Fibroblast of mammary gland (primary cell): ENCODE measurements around the gene CDKAL1.

Source experiments
- DNase-seq: peaks from one replicate; pipeline ENCODE4 v3.0.0-alpha.2; 2010; ENCODE audit warnings: low read depth
- H3K4me3 ChIP-seq: 2 replicates; pipeline ENCODE4 v1.5.1; 2011; ENCODE audit warnings: low read depth, mild to moderate bottlenecking, low read length, moderate library complexity; ENCODE audit not compliant: control insufficient read depth
- CTCF ChIP-seq: conservative IDR thresholded peaks from 2 replicates; pipeline ENCODE4 v1.5.1; 2011; ENCODE audit warnings: low read depth, low read length, inconsistent platforms; ENCODE audit not compliant: control insufficient read depth, insufficient read depth

The CDKAL1 gene

GRCh38 chr6:20933057-20933788 lies 399.0 kb downstream of the CDKAL1 start:
- DNase-seq = no peak
- TF ChIP-seq CTCF = no peak
- H3K4me3 ChIP-seq = no peak overlapping the region

DNA sequence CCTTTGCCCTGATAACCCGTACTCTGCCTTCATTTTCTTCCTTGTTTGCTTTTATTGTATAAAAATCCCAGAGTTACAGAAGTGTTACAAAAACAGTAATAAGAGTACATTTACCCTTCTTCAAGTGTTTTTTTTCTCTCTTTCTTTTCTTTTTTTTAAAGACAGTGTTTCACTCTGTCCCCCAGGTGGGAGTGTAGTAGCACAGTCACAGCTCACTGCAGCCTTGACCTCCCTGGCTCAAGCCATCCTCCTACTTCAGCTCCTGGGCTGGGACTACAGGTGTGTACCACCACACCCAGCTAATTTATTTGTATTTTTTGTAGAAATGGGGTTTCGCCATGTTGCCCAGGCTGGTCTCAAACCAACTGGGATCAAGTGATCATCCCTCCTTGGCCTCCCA lies 402.7 kb downstream of the CDKAL1 start:
- no peak for DNase-seq
- H3K4me3 ChIP-seq = no peak overlapping the region
- TF ChIP-seq CTCF = no peak

DNA sequence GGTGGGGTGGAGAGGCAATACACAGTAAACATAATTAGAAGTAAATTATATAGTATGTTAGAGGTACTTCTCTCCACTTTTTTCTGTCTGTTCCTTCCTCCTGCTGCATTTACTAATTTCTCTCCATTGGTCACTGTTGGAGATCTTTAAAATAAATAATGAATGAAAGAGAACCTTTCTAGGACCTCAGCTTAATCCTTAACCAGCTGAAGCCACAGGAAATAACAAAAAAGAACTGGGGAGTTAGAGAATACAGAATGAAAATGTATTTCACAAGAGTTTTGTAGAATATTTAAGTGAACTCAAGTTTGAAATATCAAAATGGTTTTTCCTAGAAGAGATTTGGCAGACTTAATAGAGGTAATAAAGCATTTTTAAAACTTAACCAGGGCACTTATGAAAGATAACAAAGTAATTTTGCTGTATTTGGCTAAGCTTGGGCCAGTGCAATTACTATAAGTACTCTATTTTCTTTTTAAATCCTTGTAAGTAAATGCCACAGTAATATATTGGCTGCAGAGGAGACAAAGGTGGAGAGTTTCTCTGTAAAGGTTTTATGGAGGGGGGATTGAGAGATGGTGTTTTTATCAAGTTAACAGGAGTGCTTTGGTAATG lies 405.0 kb downstream of the CDKAL1 start:
- no peak overlapping the region for H3K4me3 ChIP-seq
- DNase-seq = no peak
- no peak for TF ChIP-seq CTCF

- H3K4me3 ChIP-seq = no peak overlapping the region
- no peak for TF ChIP-seq CTCF
- no peak for DNase-seq
These were observed 408.9 kb downstream of the CDKAL1 start for GRCh38 chr6:20943040-20943627.

DNA sequence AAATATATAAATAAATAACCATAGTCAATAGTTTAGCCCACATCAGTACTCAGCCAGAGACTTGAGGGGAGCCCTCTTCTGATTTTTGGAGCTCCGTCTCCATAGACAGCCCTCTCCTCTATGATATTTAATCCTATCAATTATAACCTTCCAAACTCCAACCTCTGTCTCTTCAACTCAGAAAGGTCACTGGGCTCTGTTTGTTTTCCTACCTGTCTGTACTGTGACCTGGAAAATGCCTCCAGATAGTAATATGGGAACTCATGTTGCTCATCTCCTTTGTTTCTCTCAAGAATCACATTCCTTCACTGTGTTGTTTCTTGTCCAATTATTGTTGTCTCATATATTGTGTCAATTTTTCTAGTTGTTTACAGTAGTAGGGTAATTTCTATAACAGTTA lies 409.7 kb downstream of the CDKAL1 start:
- H3K4me3 ChIP-seq = no peak overlapping the region
- no peak for TF ChIP-seq CTCF

GRCh38 chr6:20946022-20946421 lies 411.8 kb downstream of the CDKAL1 start:
- peak; percentile 68 for DNase-seq
- peak; percentile 26 for TF ChIP-seq CTCF
- no peak overlapping the region for H3K4me3 ChIP-seq

More for the DNA sequence above, 409.7 kb downstream of the CDKAL1 start:
- DNase-seq = no peak
